Esophagus (tissue), 2 donors: ENCODE results near the gene CTBP1. TPM values are rescaled to one million over a fixed set of nuclear protein-coding genes. Genes with fewer than 3 reads are reported as not detected.
A peak's percentile ranks its signal among the peaks of the same experiment; 100 is the strongest.

ENCODE experiments used
- H3K27ac ChIP-seq, 2 donors: one replicate each; pipeline ENCODE4 v1.5.1; 2013; ENCODE audit warnings: low read depth in 2 of 2, mild to moderate bottlenecking in 2 of 2, inconsistent platforms in 1 of 2, low read length in 1 of 2, moderate library complexity in 1 of 2
- H3K27me3 ChIP-seq, 2 donors: one replicate each; pipeline ENCODE4 v1.6.1; 2013; ENCODE audit warnings: low read length in 2 of 2, control low read depth in 1 of 2, mild to moderate bottlenecking in 1 of 2; ENCODE audit not compliant: insufficient read depth in 2 of 2, control insufficient read depth in 1 of 2
- H3K36me3 ChIP-seq, 2 donors: one replicate each; pipeline ENCODE4 v1.6.1; 2013; ENCODE audit warnings: low read length in 1 of 2; ENCODE audit not compliant: control insufficient read depth in 2 of 2, insufficient read depth in 2 of 2
- H3K4me1 ChIP-seq, 2 donors: one replicate each; pipeline ENCODE4 v1.6.1; 2013; ENCODE audit warnings: low read length in 1 of 2; ENCODE audit not compliant: control insufficient read depth in 2 of 2, insufficient read depth in 2 of 2
- H3K4me3 ChIP-seq, 2 donors: one replicate each; pipeline ENCODE4 v1.5.1; 2013; ENCODE audit warnings: low read length in 2 of 2, mild to moderate bottlenecking in 2 of 2, low read depth in 1 of 2, moderate library complexity in 1 of 2
- H3K9me3 ChIP-seq, 2 donors: one replicate each; pipeline ENCODE4 v1.6.1; 2013; ENCODE audit warnings: mild to moderate bottlenecking in 2 of 2, low read depth in 1 of 2, low read length in 1 of 2, moderate library complexity in 1 of 2; ENCODE audit not compliant: control insufficient read depth in 2 of 2, insufficient read depth in 1 of 2
- WGBS, 2 donors: extraction: QIAGEN DNeasy Blood & Tissue Kit; methylation state at CpG; one replicate each; pipeline ENCODE4 v1.1.7; 2013; 5-methylcytosine and 5-hydroxymethylcytosine counted together
- polyA plus RNA-seq, 2 donors: library from polyadenylated mRNA; stranded (reverse); fragments of 200-250 nt; gene quantifications; one replicate each; pipeline ENCODE4 v1.2.3, GENCODE V29; 2013
- donor health status: healthy with polysubstance abuse.
- donor health status: Bipolar disorder and iron deficiency.

CTBP1 gene
- polyA plus RNA-seq, result 10 to 100 TPM; 71.7 to 87.2 TPM

- peak within 1 kb of the TSS; percentile 99 for H3K27ac ChIP-seq
- peaks cover 0 to 9% of the 10 kb centered on the region in 2 donors for H3K36me3 ChIP-seq
- 1% methylated on average over 63 to 163 of the region's 163 CpGs for WGBS, 2 donors
- peaks cover 22 to 50% of the 10 kb centered on the region in 2 donors for H3K4me1 ChIP-seq
- H3K9me3 ChIP-seq, result peaks cover 0 to 10% of the 10 kb centered on the region in 2 donors
- H3K4me3 ChIP-seq, result peak within 1 kb of the TSS; percentile 80 to 85
- no peaks in the 10 kb centered on the region for H3K27me3 ChIP-seq
Measured at GRCh38 chr4:1248245-1249147, at the start of gene CTBP1. Gene CTBP1 (minus strand): TSS chr4:1249130. CDS start chr4:1241331, 7,799 bp downstream.

- no peaks in the 10 kb centered on the region for H3K9me3 ChIP-seq
- 94 to 95% methylated on average over 7 of the region's 7 CpGs for WGBS, 2 donors
- H3K36me3 ChIP-seq, result peaks cover 3 to 33% of the 10 kb centered on the region in 2 donors
- no peaks in the 10 kb centered on the region for H3K27me3 ChIP-seq
- no peak overlapping the region for H3K27ac ChIP-seq
- H3K4me3 ChIP-seq, result no peak overlapping the region
- peaks cover 11 to 35% of the 10 kb centered on the region in 2 donors for H3K4me1 ChIP-seq
Measured at GRCh38 chr4:1298461-1298860, 49.5 kb upstream of the CTBP1 start.

GRCh38 chr4:1297456-1298325, 48.8 kb upstream of the CTBP1 start:
- H3K27ac ChIP-seq, result no peak overlapping the region
- peaks cover 3 to 33% of the 10 kb centered on the region in 2 donors for H3K36me3 ChIP-seq
- no peak overlapping the region for H3K4me3 ChIP-seq
- H3K9me3 ChIP-seq, result no peaks in the 10 kb centered on the region
- H3K4me1 ChIP-seq, result peaks cover 11 to 35% of the 10 kb centered on the region in 2 donors
- 92% methylated on average over 32 of the region's 32 CpGs for WGBS, 2 donors
- H3K27me3 ChIP-seq, result no peaks in the 10 kb centered on the region

- Histone ChIP-seq H3K9me3 (no peaks in the 10 kb centered on the region), H3K27ac (no peak overlapping the region), H3K4me1 (peaks cover 11 to 41% of the 10 kb centered on the region in 2 donors), H3K27me3 (no peaks in the 10 kb centered on the region), H3K36me3 (peaks cover 3 to 33% of the 10 kb centered on the region in 2 donors), H3K4me3 (no peak overlapping the region)
- WGBS, 2 donors, result 82 to 85% methylated on average over 22 of the region's 22 CpGs
Measured at GRCh38 chr4:1297023-1297395, 48.1 kb upstream of the CTBP1 start.

- H3K36me3 ChIP-seq, result peaks cover 3 to 33% of the 10 kb centered on the region in 2 donors
Measured at GRCh38 chr4:1296324-1297022, 47.5 kb upstream of the CTBP1 start.

GRCh38 chr4:1295405-1296055, 46.6 kb upstream of the CTBP1 start:
- Histone ChIP-seq H3K27me3 (no peaks in the 10 kb centered on the region), H3K9me3 (no peaks in the 10 kb centered on the region), H3K4me1 (peaks cover 11 to 39% of the 10 kb centered on the region in 2 donors), H3K4me3 (no peak overlapping the region), H3K36me3 (peaks cover 3 to 32% of the 10 kb centered on the region in 2 donors), H3K27ac (peak overlapping the region in 1 of 2 donors; percentile 9)
- WGBS, 2 donors, result 80 to 86% methylated on average over 23 to 24 of the region's 24 CpGs

More at GRCh38 chr4:1296324-1297022, 47.5 kb upstream of the CTBP1 start:
- no peaks in the 10 kb centered on the region for H3K9me3 ChIP-seq
- H3K4me3 ChIP-seq, result no peak overlapping the region
- no peaks in the 10 kb centered on the region for H3K27me3 ChIP-seq
- H3K27ac ChIP-seq, result no peak overlapping the region
- WGBS, 2 donors, result 68 to 83% methylated on average over 17 to 18 of the region's 18 CpGs
- H3K4me1 ChIP-seq, result peaks cover 11 to 42% of the 10 kb centered on the region in 2 donors

GRCh38 chr4:1294891-1295290, 46.0 kb upstream of the CTBP1 start:
- H3K27ac ChIP-seq, result no peak overlapping the region
- H3K27me3 ChIP-seq, result no peaks in the 10 kb centered on the region
- no peaks in the 10 kb centered on the region for H3K9me3 ChIP-seq
- no peak overlapping the region for H3K4me3 ChIP-seq
- 53 to 60% methylated on average over 10 of the region's 10 CpGs for WGBS, 2 donors
- peaks cover 3 to 27% of the 10 kb centered on the region in 2 donors for H3K36me3 ChIP-seq
- H3K4me1 ChIP-seq, result peaks cover 11 to 37% of the 10 kb centered on the region in 2 donors

- H3K4me1 ChIP-seq, result peaks cover 11 to 37% of the 10 kb centered on the region in 2 donors
- H3K36me3 ChIP-seq, result peaks cover 3 to 24% of the 10 kb centered on the region in 2 donors
- WGBS, 2 donors, result 89 to 91% methylated on average over 12 to 14 of the region's 14 CpGs
- no peak overlapping the region for H3K27ac ChIP-seq
- H3K4me3 ChIP-seq, result no peak overlapping the region
- H3K27me3 ChIP-seq, result no peaks in the 10 kb centered on the region
- no peaks in the 10 kb centered on the region for H3K9me3 ChIP-seq
Measured at GRCh38 chr4:1294424-1294823, 45.5 kb upstream of the CTBP1 start.
